Mucosa of descending colon (tissue), 3 donors: Measurements from ENCODE around the gene CEND1. TPM values are rescaled to one million over a fixed set of nuclear protein-coding genes. Genes with fewer than 3 reads are reported as not detected.
A peak's percentile ranks its signal among the peaks of the same experiment; 100 is the strongest.

Experiments
- ATAC-seq: fragments of 200-7000 bp; cut with Tn5 transposase; one replicate; pipeline ENCODE4 v1.9.1; 2020; ENCODE audit warnings: mild to moderate bottlenecking, moderate library complexity
- DNase-seq, 3 donors: peaks; one replicate each; pipeline ENCODE4 v3.0.0-alpha.2; 2020
- H3K36me3 ChIP-seq: fragments of 200-600 bp; one replicate; pipeline ENCODE4 v1.8.0; 2021; ENCODE audit warnings: low read depth, mild to moderate bottlenecking
- H3K4me1 ChIP-seq: fragments of 200-600 bp; one replicate; pipeline ENCODE4 v1.8.0; 2021; ENCODE audit warnings: low read depth, mild to moderate bottlenecking
- H3K4me3 ChIP-seq: fragments of 200-600 bp; one replicate; pipeline ENCODE4 v1.8.0; 2021; ENCODE audit warnings: mild to moderate bottlenecking
- H3K9me3 ChIP-seq: fragments of 200-600 bp; one replicate; pipeline ENCODE4 v1.8.0; 2021; ENCODE audit warnings: mild to moderate bottlenecking
- intact Hi-C, 2 donors: fragments of 100-400 bp; cut with DNase I in 1 of 2; cut with micrococcal nuclease in 1 of 2; formaldehyde crosslinking; loops; one replicate each; pipeline versions ENCODE4 v1.11.0 to v1.11.1; 2022; cut with DNase I, micrococcal nuclease
- total RNA-seq, 3 donors: library from RNA; stranded (reverse); fragmentation: NEBNext Ultra II Directional in 2 of 3; extraction: Animal tissue kit (Norgen Biotek cat#: 25700) in 2 of 3; gene quantifications; one replicate each; pipeline versions ENCODE4 v1.2.1 to v1.2.4, GENCODE V29; 2021 to 2023
- TF ChIP-seq, protein P1 (sequence below): fragments of 200-600 bp; IDR thresholded peaks from one replicate; pipeline ENCODE4 v1.8.0; 2022; ENCODE audit warnings: antibody characterized with exemption, mild to moderate bottlenecking
- donor health status: DM: no; HTN: no; CAD: no; lungs with moderate emphysema.
- donor health status: DM: no; HTN: no; CAD: no.
- donor health status: DM: no; HTN: yes; CAD: no.

CEND1 gene
- total RNA-seq, 3 donors from 2014 or later = 0.34 to 2.2 TPM; not detected in 1

DNA sequence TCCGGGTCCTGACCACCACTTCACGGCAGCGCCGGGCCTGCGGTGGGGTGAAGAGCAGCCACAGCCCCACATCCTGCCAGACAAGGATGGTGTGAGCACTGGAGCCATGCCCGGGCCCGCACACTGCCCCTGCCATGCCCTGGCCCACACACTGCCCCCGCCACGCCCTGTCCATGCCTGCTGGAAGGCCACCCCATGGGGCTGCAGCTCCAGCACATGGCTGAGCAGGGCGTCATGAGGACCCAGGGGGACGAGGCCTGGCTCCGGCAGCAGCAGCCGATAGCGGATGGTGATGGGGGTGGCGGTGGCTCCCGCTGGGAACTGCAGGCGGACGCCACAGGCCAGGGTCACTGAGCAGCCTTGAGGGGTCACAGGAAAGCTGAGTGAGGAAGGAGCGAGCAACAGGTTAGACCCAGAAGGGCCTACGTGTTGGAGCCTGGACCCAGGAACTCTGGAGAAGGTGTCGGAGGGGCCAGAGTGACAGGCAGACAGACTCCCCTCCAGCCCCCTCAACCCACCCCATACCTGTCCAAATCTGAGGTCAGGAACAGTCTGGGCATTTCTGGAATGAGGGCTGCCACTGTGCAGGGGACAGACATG is 12.2 kb upstream of the CEND1 start:
- DNase-seq (no peak), ATAC-seq (no peak)
- Histone ChIP-seq H3K4me1 (peaks cover 22% of the 10 kb centered on the region), H3K36me3 (no peaks in the 10 kb centered on the region), H3K9me3 (no peaks in the 10 kb centered on the region), H3K4me3 (no peak overlapping the region)
- intact Hi-C loops = no loop called here
- TF ChIP-seq, protein P1, sequence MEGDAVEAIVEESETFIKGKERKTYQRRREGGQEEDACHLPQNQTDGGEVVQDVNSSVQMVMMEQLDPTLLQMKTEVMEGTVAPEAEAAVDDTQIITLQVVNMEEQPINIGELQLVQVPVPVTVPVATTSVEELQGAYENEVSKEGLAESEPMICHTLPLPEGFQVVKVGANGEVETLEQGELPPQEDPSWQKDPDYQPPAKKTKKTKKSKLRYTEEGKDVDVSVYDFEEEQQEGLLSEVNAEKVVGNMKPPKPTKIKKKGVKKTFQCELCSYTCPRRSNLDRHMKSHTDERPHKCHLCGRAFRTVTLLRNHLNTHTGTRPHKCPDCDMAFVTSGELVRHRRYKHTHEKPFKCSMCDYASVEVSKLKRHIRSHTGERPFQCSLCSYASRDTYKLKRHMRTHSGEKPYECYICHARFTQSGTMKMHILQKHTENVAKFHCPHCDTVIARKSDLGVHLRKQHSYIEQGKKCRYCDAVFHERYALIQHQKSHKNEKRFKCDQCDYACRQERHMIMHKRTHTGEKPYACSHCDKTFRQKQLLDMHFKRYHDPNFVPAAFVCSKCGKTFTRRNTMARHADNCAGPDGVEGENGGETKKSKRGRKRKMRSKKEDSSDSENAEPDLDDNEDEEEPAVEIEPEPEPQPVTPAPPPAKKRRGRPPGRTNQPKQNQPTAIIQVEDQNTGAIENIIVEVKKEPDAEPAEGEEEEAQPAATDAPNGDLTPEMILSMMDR = no peak

DNA sequence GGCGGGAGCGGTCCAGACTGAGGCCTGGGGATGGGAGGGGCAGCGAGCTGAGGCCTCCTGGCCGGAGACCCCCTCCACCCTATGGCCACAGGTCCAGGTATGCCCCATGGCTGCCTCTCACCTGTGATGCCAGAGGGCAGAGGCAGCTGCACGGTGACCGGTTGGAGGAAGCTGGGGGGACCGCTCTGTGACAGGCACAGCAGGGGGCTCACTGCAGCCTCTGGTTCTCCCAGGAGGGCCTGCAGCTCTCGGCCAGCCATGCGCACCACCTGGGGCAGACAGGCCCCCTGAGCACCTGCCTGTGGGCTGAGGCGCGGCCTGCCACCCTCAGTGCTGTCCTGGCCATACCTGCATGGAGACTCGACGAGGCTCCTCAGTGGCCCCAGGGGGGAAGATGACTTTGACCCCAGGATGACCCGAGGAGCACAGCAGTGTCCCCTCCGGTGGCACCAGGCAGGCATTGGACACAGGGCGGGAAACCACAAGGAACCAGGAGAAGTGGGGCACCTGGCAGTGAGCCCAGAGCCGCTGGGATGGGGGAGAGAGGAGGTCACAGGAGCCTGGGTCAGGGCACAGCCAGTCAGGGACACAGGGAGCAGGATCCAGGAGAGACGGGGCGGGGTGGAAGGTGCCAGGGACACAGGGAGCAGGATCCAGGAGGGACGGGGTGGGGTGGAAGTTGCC is 11.3 kb upstream of the CEND1 start:
- DNase-seq (no peak), ATAC-seq (no peak)
- Histone ChIP-seq H3K9me3 (no peaks in the 10 kb centered on the region), H3K36me3 (no peaks in the 10 kb centered on the region), H3K4me3 (no peak overlapping the region), H3K4me1 (peaks cover 31% of the 10 kb centered on the region)
- TF ChIP-seq, protein P1 = no peak
- intact Hi-C loops = no loop called here

DNA sequence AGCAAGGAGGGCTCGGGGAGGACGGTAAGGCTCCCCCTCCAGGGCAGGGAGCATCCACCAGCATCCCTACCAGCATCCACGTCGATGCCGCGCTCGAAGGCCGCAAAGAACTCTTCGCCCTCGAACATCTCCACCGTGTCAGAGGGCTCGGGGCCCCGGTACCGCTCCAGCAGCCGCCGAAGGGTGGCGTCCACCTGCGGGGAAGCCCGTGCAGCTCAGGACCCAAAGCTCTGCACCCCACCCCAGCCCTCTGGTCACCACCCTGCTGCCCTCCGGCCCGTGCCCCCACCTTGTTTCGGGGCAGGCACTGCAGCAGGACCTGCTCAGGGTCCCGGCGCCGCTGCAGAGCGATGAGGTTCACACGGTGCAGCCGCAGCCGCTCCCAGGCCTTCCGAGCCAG is 10.6 kb upstream of the CEND1 start:
- no peak overlapping the region for H3K4me3 ChIP-seq
- peaks cover 37% of the 10 kb centered on the region for H3K4me1 ChIP-seq

DNA sequence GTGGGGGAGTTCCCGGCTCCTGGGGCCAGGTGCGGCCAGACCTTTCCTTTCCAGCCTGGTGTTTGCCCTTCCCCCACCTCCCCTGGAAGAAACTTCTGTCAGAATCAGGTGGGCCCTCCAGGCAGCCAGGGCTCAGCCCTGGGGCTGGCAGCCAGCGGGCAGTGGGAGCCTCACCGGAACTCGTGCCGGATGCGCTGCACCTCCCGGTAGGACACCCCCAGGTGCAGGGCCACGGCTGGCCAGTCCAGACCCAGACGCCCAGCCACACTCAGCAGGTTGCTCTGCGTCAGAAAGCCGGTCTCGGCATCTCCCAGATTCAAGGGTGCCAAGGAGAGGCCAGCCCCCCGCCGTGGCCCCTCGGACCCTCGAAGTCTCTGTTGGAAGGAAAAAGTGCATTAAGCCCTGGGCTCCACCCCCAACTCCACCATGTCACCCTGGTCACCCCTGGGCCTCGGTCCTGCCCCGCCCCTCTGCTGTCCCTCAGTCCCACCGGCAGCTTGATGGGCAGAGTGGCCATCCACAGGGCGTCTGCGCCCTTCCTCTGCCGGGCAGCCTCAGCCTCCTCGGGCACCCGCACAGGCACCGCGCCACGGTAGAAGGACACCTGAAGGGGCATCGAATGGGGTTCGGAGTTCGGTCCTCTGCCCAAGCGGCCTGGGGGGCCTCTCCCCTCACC is 9.9 kb upstream of the CEND1 start:
- no peak for DNase-seq
- TF ChIP-seq, protein P1 = no peak
- intact Hi-C loops = no loop called here
- H3K36me3 ChIP-seq = no peaks in the 10 kb centered on the region
- H3K4me3 ChIP-seq = no peak overlapping the region
- peaks cover 38% of the 10 kb centered on the region for H3K4me1 ChIP-seq
- H3K9me3 ChIP-seq = no peaks in the 10 kb centered on the region
- ATAC-seq = no peak

More for the DNA sequence above, 10.6 kb upstream of the CEND1 start:
- intact Hi-C loops = no loop called here
- no peak for ATAC-seq
- Histone ChIP-seq H3K36me3 (no peaks in the 10 kb centered on the region), H3K9me3 (no peaks in the 10 kb centered on the region)
- TF ChIP-seq, protein P1 = no peak
- no peak for DNase-seq

DNA sequence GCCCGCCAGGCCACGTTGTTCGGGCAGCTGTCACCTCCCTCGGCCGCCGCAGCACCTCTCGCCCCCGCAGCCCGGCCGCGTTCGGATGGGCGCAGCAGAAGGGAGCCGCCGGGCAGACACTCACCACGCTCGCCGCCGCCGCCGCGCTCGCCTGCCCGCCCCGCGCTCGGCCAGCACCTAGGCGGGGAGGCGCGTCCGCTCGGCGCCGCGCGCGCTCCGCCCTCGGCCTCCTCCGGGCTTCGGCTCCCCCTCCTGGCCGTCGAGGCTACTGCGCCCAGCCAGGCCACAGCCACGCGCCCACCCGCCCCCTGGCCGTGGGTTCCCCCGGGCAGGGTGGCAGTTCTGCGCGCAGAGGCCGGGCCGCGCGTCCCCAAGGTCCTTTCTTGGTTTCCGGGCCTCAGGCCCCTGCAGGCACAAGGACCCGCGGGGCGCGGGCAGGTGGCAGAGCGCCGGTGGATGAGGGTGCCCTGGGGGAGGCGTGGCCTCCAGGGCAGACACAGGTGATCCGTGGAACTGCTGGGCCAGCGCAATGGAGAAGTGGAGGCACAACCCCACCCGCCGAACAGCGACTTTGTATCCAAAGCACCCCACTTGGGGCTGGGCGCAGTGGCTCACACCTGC is 8.3 kb upstream of the CEND1 start, which contains the start of gene SLC25A22:
TSS of gene SLC25A22 (minus strand) at position 189 of the 621 bp plus-strand sequence. CDS start 3,275 bp downstream, outside the sequence.
- DNase-seq (peak; percentile 85 to 90 (median 87)), ATAC-seq (peak; percentile 79)
- Histone ChIP-seq H3K4me1 (peaks cover 27% of the 10 kb centered on the region), H3K9me3 (no peaks in the 10 kb centered on the region), H3K4me3 (peak within 1 kb of the TSS; percentile 51), H3K36me3 (no peaks in the 10 kb centered on the region)
- intact Hi-C loops = no loop called here
- TF ChIP-seq, protein P1 = peak; percentile 99
